GM20000 (cell line): ENCODE measurements around the gene PDCD1.
"Not testable (repeated sequence)": the region's sequence is repeated elsewhere in the genome, so short reads cannot be mapped to it uniquely, and the experiment has no call there.

Experiments
- DNase-seq: peaks from one replicate; pipeline ENCODE4 v3.0.0; 2012; ENCODE audit warnings: low spot score
- CTCF ChIP-seq: IDR thresholded peaks from 2 replicates; pipeline ENCODE4 v1.5.1; 2012; ENCODE audit warnings: mild to moderate bottlenecking, control low read depth; ENCODE audit errors: extremely low read depth, missing control alignments

Gene PDCD1

DNA sequence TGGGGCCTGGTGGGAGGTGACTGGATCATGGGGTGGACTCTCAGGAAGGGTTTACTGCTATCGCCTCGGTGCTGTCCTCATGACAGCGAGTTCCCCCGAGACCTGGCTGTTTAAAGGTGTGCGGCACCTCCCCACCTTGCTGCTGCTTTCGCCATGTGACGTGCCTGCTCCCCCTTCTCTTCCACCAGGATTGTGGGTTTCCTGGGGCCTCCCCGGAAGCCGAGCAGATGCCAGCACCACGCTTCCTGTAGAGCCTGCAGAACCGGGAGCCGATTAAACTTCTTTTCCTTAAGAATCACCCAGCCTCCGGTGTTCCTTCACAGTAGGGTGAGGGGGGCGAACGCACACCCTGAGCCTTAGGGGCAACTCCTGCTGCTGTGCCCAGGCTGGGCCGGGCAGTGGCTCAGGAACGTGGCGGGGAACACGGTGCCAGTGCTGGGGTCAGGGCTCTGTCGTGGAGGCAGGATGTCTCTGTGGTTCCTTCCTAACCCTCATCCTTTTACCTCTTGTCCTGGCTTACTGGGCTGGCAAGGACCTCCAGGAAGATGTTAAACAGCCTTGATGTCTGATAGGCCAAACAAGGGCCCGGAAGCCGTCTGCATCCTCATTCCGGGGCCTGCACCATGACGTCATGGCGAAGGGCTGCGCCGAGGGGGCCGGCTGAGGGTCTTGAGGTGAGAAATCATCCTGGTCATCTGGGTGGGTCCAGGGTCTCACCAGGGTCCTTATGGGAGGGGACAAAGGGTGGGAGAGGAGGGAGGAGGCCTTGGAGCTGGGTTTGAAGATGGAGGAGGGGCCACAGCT, 37.0 kb downstream of the PDCD1 start:
- peak; percentile 15 for DNase-seq
- TF ChIP-seq CTCF, result no peak

- TF ChIP-seq CTCF, result no peak
- no peak for DNase-seq
Observed at GRCh38 chr2:241820625-241821384, 37.9 kb downstream of the PDCD1 start.

- DNase-seq, result not testable (repeated sequence)
Observed at GRCh38 chr2:241819947-241820624, 38.6 kb downstream of the PDCD1 start.

- DNase-seq, result no peak
Observed at GRCh38 chr2:241818943-241819270, 39.8 kb downstream of the PDCD1 start.

DNA sequence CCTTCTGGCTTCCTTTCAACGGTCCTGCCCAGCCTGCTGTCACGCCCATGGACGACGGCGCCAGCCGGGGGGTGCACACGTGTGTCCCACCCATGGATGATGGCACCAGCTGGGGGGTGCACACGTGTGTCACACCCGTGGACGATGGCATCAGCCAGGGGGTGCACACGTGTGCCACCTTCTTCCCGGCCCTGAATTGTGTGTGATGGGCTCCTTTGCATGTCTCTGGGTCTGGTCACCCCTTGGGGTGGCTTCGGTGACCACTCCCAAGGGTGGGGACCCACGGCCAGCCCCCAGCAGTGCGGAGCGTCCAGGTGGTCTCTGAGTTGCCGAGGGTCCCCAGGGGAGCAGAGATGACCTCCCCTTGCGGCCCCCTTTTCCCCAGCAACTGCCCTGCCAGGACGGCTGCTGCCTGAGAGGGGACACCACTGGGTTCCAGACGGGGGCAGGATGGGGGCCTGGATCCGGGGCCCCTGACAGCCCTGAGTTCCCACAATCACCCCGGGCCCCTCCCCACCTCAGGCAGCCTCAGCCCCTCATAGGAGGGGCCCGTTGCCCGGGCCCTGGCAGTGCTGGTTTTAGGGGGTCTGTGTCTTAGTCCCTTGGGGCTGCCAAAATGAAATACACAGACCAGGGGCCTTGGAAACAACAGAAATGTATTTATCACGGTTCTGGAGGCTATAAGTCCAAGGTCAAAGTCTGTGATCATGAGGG, 40.3 kb downstream of the PDCD1 start:
- no peak for DNase-seq
- no peak for TF ChIP-seq CTCF

More at GRCh38 chr2:241818943-241819270, 39.8 kb downstream of the PDCD1 start:
- TF ChIP-seq CTCF, result no peak

- not testable (repeated sequence) for DNase-seq
Observed at GRCh38 chr2:241817821-241818215, 40.9 kb downstream of the PDCD1 start.

DNA sequence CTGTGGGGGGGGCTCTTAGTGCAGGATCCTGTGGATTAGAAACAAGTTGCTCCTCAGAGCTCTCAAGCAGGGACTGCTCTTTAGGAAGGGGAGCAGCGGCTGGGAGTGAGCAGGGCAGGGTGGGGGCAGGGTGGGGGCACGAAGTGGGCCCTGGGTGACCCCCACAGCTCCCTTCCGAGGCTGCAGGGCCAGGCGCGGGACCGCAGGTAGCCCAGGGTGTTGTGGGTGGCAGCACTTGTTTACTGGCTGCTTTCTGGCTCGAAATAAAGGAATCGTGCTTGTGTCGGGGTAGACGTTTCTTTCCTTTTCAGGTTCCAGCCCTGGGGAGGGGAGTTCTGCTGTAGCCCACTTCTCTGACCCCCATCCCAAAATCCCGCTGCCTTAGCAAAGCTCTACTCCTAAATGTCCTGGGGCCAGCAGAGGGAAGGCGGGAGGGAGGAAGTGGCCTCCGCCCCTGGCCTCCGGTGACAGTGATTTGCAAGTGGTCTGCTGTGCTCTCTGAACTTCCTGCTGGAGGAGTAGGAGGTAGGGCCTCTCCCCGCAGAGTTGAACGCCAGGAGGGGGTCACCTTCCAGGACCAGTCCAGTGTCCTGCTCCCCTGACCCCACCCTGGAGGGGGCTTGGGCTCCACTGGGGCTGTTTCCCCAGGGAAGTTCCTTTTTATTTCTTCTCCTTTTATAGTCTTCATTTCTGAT, 41.4 kb downstream of the PDCD1 start:
- TF ChIP-seq CTCF, result no peak
- DNase-seq, result peak; percentile 63
